GM21576 (cell line): Measurements from ENCODE around the gene PLAU.

Experiments
- ATAC-seq: cut with Tn5 transposase; IDR thresholded peaks from one replicate; pipeline ENCODE4 v1.9.1; 2021; ENCODE audit warnings: mild to moderate bottlenecking, moderate library complexity; ENCODE audit not compliant: unreplicated experiment

Gene PLAU

DNA sequence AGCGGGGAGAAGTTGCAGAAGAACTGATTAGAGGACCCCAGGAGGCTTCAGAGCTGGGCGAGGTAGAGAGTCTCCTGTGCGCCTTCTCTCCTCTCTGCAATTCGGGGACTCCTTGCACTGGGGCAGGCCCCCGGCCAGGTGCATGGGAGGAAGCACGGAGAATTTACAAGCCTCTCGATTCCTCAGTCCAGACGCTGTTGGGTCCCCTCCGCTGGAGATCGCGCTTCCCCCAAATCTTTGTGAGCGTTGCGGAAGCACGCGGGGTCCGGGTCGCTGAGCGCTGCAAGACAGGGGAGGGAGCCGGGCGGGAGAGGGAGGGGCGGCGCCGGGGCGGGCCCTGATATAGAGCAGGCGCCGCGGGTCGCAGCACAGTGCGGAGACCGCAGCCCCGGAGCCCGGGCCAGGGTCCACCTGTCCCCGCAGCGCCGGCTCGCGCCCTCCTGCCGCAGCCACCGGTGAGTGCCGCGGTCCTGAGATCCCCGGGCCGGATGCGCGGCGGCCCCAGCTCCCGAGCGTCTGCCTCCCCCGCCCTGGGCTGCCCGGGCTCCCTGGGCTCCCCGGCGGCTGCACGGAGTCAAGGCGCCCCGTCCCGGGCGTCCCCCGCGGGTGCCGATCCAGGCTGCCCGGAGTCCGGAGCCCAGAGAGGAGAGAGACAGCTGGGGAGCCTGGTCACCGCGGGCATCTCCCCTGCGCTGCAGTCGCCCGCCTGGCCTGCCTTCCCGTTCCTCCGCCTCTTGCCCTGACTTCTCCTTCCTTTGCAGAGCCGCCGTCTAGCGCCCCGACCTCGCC lies at the start of gene PLAU:
PLAU (plus strand) TSS at position 369 of the 789 bp plus-strand sequence. CDS start 424 bp downstream, outside the sequence.
- no peak for ATAC-seq

DNA sequence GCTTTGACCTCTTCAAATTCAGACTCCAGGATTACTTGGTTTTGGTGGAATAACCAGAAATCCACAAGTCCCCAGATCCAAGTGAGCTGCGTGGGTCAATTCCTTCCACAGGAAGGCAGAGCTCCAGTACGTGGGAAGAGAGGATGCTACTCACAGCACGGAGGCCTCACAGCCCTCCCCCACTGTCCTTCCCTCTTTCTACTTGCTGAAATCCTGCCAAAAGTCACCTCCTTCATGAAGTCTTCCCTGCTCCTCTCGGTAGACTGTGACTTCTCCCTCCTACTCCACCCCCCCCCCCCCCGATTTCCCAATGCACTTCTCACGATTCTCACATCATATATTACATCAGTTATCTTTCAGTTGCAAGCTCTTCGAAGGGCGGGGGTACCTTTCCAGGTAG lies 48.9 kb upstream of the PLAU start:
- no peak for ATAC-seq

DNA sequence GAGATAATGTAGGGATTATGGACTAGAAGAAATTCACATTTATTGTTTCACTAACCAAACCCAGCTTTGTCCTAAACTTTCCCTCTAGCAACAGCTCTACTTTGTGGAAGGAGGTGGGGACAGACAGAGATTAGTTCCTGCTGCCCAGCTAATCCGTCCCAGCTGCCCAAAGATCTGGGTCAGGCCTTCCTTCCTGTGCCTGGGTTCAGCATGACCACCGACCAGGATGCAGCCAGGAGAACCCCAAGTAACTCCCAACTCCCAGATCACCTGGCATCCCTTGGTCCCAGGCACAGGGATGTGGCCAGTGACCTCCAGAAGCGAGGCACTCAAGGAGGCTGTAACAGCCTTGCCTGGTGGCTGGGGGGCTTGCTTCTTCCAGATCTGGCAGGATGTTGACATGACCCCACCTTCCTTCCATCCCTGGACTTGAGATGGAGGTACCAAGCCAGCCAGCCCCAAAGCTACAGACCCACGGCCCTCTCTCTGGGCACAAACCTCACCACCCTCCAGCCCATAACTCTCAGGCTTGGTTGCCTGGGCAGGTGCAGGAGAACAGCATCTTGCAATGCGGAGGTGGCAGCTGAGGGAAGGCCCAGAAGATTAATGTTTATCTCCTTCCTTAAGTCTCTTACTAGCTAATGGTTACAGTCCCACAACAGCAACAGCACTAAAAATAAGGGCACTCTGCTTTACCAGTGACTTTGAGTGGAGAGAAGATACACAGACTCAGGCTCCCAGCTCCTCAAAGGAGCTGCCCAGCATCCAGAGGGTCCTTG lies 47.7 kb upstream of the PLAU start:
- ATAC-seq, result no peak

DNA sequence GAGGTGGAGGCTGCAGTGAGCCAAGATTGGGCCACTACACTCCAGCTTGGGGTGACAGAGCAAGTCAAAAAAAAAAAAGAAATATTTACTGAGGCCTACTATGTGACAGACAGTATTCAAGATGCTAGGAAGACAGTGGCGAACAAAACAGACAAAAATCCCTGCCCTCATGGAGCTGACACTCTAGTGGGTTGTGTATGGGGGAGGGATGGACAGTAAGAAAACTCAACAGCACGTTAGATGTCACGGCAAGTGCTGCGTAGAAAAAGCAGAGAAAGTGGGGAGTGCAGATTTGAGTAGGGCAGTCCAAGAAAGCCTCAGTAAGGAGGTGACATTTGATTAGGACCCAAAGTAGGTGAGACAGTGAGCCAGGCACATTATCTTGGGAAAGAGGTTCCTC lies 46.7 kb upstream of the PLAU start:
- no peak for ATAC-seq

DNA sequence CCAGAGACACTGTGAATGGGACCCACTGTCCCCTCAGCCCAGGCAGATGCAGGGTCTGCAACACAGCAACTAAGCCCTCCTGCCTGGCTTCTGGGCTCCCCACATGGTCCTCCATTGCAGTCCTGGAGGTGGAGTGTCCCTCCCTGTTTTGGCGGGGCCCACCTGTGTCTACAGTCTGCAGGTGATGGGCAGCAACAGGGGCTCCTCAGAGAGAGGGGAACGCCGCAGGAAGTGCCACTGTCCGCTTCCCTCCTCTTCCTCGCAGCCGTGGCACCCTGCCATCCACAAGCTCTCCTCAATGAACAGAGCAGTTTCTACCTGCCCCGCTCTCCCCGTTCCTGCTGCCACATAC lies 45.8 kb upstream of the PLAU start:
- ATAC-seq, result no peak

DNA sequence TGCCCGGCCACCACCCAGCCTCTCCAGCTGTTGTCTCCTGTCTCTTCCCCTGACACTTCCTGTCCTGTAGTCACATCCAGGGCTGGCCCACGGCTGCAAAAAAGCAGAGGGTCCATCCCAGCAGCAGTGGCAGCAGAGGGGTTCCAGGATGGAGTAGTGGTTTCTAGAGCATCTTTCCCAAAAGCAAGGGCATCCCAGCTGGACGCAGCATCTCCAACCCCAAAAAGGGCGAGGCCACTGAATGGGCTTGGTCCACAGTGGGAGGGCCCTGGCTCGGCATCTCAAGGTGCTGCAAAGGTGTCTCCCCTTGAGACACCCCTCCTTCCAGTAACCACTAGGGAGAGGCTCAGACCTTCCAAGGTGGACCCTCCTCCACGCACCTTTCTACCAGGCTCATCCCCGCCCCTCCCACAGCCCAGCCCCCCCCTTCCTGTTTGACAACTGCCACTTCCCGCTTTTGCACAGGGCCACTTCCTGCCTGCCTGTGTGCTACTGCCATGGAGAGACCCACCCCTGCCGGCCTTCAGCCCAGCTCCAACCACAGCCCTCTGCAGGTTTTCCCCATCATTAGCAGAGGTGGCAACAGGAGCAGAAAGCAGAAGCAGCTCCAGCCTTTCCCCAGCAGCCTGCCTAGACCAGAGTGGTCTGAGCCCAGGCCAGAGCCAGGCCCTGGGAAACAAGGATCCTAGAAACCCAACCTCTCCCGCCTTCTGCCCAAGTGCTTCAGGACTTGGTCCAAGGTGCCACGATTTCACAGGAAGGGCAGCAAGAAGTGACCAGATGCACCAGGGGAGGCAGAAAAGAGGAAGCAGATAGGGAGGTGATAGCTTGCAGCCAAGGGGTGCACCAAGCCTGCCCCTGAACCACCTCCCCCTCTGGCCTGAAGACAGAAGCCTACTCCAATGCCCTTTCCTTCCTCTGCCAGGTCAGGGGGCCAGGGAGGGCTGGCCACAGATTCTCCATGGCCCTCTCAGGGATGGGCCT lies 45.2 kb upstream of the PLAU start:
- ATAC-seq, result peak; percentile 60

DNA sequence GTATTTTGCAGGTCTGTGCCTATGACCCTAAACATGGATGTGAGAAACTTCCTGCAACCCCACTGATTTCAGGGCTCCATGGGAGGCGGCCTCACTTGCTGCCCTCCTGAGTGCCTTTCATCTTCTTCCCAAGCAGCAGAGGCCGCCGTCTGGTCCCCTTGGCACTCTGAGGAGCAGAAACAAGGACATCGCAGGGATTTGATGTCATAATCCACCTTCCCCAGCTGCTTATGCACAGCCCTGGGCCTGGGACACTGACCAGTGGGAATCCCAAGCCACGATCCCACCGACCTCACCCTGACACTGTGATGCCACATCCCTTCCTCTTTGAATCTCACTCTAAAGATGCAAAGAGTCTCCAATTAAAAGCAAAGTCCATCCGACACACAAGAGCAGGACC lies 44.3 kb upstream of the PLAU start:
- no peak for ATAC-seq

DNA sequence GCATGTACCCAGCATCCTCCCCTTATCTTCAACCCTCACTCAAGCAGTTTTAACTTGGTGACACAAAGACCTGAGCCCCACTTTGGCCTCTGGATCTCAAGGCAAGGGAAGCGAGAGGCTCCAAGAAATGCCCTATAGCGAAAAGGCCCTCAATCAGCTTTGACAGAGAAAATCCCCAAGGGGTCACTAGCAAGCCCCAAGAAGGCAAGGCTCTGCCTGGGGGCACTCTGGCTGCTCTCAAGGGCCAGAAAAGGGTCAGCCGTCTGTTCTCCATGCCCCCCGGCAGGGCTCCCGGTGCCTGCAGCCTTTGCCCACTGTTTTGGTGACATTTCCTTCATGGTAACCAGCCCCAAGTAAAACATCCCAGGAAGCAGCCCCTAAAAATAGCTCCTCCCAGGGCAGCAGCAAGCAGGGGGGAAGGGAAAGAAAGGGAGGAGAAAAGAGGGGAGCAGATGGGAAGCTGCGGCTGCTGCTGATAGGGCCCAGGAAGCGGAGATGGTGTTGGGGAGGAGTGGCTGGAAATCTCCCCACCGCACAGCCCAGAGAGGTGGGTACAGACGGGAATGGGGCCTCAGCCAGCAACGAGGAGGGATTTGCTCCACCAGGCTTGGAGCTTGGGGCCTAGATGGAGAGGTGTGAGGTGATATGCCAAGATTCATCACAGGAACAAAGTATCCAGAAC lies 43.7 kb upstream of the PLAU start:
- ATAC-seq, result no peak

DNA sequence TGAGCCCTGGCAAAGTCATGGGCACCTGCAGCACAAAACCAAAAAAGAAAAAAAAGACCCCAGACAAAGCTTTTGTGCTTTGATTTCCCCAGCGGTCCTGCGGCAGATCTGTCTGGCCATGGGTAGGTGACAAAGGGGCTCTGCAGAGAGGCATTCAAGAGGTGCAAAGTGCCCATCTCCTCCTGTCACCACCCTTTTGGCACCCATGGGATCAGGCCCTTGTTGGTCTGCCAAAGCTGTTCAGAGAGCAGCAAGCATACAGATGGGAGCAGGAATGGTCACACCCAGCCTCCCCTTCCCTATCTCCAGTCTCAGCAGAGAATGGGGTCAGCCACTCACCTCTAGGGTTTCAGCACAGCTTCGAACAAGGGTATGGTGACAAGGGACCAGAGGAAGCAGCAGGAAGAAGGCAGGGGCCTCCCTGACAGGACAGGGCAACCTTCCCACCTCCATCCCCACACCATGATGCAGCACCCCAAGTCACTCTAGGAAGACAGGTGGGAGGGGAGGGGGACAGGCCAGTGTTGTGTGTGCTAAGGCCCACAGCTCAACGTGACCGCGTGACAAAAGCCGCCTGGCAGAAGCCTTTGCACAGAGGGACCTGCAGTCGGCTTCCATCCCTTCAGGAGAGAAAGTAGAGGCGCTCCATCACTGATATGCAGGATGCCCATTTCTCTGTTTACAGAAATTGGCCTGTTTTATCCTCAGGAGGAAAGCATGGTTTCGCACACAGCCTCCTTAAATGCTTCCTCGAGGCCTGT lies 42.9 kb upstream of the PLAU start:
- ATAC-seq, result no peak

DNA sequence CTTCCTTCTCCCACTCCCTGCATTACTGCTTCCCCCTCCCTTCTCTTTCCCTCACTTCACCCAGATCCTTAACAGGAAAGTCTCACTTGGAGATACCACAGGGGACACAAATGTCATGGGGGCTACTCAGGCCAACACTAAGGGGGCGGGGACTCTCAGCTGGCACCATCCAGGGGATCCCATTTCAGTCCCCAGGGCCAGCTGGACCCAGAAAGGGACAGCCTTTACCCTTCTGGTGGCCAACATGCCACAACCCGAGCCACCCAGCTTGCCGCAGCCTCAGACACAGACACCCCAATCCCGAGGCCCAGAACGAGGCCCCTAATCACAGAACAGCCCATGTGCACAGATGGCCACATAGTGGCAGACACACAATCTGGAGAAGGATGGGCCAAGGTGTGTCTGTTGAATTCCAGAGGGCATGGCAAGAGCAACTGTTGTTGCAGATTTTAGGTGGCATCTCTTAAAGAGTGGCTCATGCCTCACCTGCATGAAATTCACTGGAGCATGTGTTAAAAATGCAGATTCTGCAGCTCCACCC lies 42.2 kb upstream of the PLAU start:
- ATAC-seq, result no peak

DNA sequence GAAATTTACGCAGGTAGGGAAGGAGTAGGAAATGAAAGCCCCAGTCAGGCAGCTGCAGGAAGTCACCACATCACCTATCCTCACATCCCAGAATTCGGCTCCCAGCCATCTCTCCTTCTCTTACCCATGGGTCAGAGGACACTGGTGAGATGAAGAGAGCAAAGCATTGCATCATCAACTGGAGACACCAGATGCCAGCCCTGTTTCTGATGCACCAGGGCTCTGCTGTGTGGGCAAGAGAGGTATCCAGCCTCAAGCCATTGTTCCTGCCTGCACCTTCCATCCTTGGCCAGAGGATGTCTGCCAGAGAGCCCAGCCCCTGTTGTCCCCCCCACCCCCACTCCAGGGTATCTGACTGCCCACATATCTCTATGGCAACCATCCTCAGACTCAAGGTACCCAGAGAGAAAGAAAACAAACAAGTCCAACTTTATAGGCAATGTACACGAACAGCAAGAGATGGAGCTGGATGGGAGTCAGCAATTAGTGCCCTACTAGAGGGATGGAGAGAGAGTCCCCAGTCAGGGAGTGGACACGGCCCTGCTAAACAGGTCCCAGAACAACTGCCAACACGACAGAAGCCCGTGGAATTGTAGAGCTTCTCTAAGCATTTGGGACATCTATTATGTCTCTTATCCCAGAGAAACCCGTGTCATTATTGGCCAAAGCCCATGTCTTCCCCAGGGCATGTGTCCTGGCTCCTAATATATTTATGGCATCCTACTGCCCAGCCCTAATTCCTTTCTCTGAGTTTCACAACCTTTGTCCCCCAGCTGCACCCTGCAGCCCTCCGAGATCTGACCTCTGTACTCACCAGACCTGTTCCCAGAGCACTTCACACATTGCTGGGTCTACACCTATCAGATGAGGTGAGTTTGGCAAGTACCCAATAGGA lies 39.4 kb upstream of the PLAU start:
- no peak for ATAC-seq

DNA sequence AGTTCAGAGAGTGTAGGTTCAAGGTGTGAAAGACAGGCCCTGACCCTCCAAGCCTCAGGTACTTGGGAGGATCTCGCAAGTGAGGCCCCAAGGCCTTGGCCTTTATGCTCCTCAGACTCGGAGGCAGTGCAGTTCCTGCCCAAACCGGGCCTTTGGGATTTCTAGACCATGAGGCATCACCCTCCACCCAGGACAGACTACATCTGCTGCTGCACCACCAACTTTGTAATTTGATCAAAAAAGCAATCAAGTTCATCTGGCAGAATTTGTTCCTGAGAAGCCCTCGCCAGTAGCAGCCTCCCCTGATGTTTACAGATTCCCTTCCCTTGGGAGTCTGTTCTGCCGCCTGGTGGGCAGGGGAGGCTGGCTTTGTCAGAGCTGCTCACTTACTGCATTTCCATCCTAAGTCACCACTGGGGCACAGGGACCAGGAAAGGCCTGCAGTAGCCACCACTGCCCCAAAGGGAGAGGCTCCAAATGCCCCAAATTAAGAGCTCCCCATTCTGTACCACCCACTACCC lies 38.7 kb upstream of the PLAU start:
- ATAC-seq, result no peak

DNA sequence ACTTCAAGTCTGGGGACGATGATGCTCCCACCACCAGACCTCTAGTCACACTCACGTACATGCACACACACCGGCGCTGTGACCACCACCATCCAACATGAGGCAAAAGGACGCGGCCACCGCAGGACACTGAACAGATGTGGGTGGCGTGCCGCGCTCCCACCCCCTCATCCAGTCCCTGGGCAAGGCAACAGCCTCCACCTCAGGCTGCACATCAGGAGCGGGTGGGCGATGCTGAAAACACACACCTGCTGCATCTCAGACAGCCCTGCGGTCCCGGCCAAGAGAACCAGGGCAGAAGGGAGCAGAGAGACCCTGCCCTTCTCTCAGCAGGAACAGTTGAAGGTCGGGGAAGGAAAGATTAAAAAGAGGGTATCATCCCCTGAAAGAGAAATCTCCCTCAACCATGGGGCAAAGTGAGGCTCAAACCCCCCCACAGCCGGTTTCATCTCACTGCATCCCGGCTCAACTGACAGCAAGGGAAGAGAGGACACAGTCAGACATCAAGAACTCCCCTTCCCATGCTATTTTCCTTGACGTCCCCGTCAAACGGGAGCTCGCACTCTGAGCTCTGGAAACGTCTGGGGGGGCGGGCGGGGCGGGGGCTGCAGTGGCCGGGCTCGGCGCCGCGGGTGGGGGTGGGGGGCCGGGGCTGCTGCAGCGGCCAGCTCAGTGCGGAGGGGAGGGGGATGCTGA lies 37.6 kb upstream of the PLAU start:
- no peak for ATAC-seq

DNA sequence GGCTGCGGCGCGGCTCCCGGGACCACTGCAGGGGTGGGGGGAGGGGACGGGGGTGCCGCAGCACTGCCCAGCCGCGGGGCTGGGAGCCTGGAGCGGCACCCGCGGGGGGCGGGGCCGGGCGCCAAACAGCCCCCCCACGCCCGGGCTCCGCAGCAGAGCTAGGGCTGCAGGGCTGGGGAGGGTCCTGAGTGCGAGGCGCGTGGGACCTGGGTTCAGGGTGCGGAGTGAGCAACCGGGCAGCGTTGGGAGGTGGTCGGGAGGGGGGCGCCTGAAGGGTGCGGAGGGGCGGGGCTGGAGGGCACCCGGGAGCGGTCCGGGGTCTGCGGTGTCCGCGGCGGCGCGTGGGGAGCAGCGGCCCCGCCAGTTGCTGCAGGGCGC lies 37.1 kb upstream of the PLAU start:
- ATAC-seq, result no peak

DNA sequence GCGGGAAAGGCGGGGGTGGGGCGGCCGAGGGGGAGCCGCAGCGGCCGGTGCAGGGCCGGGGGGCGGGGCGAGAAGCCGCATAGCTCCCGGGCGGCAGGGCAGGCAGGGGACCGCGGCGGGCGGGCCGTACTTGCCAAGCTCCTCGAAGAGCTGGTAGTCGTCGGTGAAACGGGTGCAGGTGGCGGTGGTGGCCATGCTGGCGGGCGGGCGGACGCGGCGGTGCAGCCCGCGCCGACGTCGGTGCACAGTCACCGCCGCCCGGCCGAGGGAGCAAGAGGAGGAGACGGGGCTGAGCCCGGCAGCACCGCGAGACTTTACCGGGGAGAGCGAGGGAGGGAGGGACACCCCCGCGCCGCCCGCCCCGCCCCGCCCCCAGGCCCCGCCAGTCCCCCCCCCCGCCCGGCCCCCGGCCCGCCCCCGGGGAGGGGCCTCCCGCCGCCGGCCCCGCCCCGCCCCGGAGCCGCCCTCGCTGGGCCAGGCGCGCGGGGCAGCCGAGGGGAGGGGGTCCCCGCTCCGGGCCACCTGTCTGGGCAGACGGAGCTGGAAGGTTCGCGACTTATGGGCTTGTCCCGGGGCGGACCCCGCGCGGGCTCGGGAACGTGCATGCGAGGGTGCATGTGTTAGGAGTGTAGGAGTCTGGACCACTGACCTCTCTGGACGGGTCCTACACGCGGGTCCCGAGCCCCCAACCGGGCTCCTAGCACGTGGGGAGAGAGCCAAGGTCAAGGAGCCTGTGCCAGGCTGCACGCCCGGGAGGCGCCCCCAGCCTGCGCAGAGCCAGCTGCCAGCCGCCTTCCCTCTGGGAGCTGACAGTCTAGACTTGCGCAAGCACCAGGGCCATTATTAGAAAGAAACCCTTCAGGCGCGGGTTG lies 36.4 kb upstream of the PLAU start, which contains the start of gene CAMK2G:
CAMK2G (minus strand) TSS at position 289 of the 872 bp plus-strand sequence; CDS start at position 195, 94 bp downstream.
- peak; percentile 83 for ATAC-seq

DNA sequence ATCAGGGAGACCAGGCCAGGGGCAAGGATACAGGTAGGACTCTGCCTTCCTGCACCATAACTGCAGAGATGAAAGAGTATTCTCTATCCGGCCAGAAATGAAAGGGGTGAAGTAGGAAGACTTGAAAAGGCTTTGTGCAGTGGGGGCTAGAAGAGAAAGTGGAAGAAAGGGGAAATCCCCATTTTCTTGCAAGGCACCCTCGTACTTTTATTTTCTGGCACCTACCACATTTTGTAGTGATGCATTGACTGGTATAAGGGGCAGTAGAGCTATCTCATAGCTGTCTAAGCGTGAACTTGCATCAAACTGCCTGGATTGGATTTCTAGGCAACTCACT lies 35.8 kb upstream of the PLAU start:
- ATAC-seq, result peak; percentile 23

DNA sequence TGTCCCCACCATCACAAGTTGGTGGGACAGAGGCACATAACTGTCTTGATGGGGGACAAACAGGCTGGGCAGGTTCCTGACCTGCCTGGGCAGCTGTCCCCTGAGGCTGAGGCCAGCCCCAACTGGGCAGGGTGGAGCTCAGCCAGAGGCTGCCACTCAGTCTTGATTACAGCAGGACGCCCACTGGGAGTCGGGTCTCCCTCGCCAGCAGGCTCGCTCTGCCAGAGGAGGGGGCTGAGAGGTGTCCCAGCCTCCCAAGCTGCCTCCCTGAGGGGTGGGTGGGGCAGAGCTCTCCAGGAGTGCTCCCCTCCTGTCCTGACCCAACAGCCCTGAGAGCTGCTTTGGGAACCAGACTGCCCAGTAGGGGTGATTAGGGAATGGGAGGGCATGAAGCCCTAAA lies 34.8 kb upstream of the PLAU start:
- ATAC-seq, result no peak
